GM21717 (cell line): ENCODE results near the gene DCANP1.

ENCODE experiments used
- ATAC-seq: cut with Tn5 transposase; IDR thresholded peaks from one replicate; pipeline ENCODE4 v1.9.1; 2021; ENCODE audit warnings: mild to moderate bottlenecking, moderate library complexity; ENCODE audit not compliant: unreplicated experiment

DCANP1 gene

GRCh38 chr5:135442431-135443160 is 4.6 kb downstream of the DCANP1 start:
- ATAC-seq, result no peak

- ATAC-seq, result no peak
Measured at GRCh38 chr5:135441919-135442318, 5.2 kb downstream of the DCANP1 start.

GRCh38 chr5:135441350-135441831 is 5.8 kb downstream of the DCANP1 start:
- no peak for ATAC-seq

- ATAC-seq, result no peak
Measured at GRCh38 chr5:135440916-135441315, 6.2 kb downstream of the DCANP1 start.

GRCh38 chr5:135439231-135440205 is 7.6 kb downstream of the DCANP1 start:
- no peak for ATAC-seq

GRCh38 chr5:135438636-135439221 is 8.4 kb downstream of the DCANP1 start:
- no peak for ATAC-seq

GRCh38 chr5:135437796-135438560 is 9.2 kb downstream of the DCANP1 start:
- no peak for ATAC-seq

- no peak for ATAC-seq
Measured at GRCh38 chr5:135437422-135437795, 9.7 kb downstream of the DCANP1 start.

- ATAC-seq, result no peak
Measured at GRCh38 chr5:135436951-135437418, 10.2 kb downstream of the DCANP1 start.

GRCh38 chr5:135435467-135436330 is 11.4 kb downstream of the DCANP1 start:
- ATAC-seq, result no peak

- ATAC-seq, result no peak
Measured at GRCh38 chr5:135434591-135435466, 12.3 kb downstream of the DCANP1 start.

- ATAC-seq, result no peak
Measured at GRCh38 chr5:135433681-135434426, 13.3 kb downstream of the DCANP1 start.

GRCh38 chr5:135432113-135432512 is 15.0 kb downstream of the DCANP1 start:
- no peak for ATAC-seq

- ATAC-seq, result no peak
Measured at GRCh38 chr5:135430135-135430437, 17.1 kb downstream of the DCANP1 start.

- ATAC-seq, result no peak
Measured at GRCh38 chr5:135429301-135430134, 17.6 kb downstream of the DCANP1 start.

GRCh38 chr5:135428586-135428985 is 18.6 kb downstream of the DCANP1 start:
- ATAC-seq, result no peak
